HG02973 (cell line): Measurements from ENCODE around the gene SAMD11.

ENCODE experiments used
- ATAC-seq: cut with Tn5 transposase; IDR thresholded peaks from one replicate; pipeline ENCODE4 v1.9.1; 2021; ENCODE audit warnings: moderate library complexity; ENCODE audit not compliant: unreplicated experiment

SAMD11 gene

DNA sequence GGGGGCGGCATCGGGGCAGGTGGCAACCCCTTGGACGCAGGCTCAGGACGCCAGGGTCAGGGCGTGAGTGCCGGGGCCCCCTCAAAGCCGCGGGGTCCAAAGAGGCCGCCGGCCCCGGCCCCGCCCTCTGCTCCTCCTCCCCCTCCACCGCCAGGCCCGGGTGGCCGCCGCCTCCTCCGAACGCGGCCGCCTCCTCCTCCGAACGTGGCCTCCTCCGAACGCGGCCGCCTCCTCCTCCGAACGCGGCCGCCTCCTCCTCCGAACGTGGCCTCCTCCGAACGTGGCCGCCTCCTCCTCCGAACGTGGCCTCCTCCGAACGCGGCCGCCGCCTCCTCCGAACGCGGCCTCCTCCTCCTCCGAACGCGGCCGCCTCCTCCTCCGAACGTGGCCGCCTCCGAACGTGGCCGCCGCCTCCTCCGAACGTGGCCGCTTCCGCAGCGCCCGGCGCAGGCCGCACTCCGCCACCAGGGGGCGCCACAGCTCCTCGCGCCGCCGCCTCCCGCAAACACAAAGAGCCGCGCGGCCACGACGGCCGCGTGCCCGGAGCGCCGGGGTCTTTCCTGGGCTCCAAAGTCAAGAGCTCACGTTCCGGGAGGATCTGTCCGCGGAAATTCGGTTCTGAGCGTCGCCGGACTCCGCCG lies 19.3 kb upstream of the SAMD11 start:
- no peak for ATAC-seq

DNA sequence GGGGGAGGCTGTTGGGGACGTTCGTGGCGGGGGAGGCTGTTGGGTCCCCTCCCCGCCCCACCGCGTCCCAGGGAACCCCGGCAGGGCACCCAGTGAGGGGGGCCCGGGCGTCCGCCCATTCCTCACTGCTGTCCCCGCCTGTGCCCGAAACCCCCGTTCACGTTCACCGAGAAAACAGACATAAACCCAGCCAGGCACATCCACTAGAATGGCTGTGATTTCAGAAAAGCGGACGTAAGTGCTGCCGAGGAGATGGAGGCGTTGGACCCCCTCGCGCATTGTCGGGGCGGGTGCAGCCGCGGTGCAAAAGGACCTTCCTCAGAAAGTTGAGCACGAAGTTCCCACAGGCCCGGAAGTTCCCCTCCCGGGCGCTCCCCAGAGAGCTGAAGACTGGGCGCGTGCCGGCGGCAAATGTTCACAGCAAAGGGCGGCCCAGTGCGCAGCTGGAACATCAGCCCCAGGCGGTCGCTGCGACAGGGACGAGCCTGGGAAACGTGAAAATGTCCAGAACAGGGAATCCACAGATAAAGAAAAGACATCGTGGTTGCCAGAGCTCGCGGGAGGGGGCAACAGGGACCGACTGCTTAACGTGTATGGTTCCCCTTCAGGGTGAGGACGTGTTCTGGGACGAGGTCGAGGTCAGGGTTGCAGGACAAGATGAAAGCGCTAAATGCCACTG lies 18.5 kb upstream of the SAMD11 start:
- no peak for ATAC-seq

DNA sequence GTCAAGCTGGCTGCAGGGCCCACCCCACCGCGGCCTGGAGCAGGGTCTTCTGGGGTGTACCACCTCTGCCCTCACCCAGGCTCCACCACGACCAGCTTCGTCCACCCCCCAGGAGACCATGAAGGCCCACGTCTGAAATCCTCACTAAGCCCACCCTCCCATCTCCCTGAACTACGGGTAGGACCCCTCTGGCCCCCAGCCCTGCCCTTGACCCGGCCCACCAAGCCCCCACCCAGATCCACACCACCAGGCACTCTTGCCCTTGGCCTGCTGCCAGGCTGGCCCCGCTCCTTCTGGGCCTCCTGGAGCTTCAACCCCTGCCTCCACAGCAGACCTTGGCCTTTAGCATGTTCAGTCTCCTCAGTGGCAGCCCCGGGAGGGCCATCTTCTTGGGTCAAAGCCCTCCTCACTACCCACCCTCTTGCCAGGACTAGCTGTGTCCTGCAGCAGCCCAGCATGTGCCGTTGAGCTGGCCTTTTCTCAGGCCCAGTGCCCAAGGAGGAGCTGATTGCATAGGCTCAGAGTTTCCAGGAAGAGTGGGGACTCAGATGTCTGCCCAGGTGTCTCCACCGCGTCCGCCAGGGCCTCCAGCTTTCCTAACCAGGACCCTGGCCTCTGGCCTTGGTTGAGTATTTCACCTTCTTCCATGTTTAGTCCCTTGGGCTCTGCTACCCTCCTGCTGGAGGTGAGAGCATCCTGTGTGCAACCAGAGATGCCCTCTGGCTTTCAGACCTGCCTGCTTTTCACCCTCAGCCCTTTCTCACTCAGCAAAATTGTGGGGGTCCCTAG lies 17.7 kb upstream of the SAMD11 start:
- no peak for ATAC-seq

DNA sequence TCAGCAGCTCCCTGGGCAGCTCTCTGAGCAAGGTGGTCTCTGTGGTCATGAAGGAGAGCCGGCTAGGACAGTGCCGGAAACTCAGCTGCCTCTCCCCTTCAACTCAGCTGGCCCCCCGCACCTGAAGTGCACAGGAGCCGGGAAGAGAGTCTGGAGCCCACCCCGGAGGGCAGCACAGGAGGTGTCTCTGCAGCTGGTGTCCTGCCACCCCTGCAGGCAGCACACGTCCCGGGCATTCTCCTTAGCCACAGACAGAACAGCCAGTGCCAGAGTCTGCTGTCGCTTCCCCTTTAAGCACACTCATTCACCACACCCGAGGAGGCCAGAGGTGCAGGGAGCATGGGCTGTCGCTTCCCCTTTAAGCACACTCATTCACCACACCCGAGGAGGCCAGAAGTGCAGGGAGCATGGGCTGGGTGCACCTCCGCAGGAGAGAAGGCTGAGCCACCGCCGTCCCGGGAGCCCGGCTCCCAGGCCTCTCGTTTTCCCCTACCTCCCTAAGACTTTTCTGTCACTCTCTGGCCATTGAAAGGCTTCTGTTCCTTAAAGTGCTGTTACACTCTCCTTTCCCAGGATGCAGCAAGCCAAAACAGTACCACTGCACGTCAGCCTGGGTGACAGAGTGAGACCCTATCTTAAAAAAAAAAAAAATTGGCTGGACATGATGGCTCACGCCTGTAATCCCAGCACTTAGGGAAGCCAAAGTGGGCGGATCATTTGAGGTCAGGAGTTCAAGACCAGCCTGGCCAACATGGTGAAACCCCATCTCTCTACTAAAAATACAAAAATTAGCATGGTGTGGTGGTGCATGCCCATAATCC lies 16.9 kb upstream of the SAMD11 start:
- ATAC-seq: no peak

DNA sequence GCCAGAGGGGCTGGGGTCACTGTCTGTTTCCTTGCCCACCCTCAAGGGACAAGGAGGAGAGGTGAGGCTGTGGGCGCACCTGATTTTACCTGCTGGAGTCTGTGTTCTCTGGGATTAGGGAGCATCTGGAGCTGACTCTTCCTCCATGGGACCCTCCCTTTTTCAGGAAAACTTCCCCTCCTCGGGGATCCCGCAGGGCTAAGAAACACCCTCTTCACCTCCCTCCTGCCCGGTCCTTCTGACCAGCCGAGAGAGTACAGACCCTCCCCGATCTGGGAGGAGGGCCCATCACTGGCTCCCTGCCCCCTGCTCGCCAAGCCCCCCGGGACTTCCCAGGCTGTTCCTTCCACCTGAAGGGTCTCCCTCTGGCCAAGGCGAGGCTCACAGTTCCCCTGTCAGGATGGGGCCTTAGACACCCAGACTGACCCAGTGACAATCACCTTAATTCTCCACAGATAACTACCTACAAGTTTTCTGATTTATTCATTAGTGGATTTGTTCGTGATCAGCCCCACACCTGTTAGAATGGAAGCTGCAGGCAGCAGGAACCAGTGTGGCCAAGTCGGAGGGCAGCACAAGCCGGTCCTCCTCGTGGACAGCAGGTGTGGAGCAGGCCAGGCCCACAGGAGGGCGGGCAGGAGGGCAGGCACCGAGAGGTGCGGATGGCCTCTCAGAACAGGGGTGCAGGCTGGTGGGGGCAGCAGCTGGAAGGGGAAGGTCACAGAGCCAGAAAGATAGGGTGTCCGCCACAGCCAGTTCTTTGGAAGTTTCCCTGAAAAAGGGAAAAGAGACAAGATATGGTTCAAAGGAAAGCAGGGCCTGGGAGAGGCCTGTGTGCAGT lies 15.9 kb upstream of the SAMD11 start:
- ATAC-seq: no peak

DNA sequence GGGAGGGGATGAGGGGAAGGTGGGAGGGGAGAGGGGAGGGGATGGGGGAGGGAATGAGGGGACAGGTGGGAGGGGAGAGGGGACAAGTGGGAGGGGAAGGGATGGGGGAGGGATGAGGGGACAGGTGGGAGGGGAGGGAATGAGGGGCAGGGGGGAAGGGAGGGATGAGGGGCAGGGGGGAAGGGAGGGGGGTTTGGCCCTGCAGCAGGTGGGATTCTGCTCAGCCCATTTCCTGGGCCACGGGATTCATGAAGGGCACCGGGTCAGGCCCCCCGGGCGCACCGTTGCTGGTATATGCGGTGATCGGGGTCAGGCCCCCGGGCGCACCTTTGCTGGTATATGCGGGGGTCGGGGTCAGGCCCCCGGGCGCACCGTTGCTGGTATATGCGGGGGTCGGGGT lies 15.1 kb upstream of the SAMD11 start:
- no peak for ATAC-seq

DNA sequence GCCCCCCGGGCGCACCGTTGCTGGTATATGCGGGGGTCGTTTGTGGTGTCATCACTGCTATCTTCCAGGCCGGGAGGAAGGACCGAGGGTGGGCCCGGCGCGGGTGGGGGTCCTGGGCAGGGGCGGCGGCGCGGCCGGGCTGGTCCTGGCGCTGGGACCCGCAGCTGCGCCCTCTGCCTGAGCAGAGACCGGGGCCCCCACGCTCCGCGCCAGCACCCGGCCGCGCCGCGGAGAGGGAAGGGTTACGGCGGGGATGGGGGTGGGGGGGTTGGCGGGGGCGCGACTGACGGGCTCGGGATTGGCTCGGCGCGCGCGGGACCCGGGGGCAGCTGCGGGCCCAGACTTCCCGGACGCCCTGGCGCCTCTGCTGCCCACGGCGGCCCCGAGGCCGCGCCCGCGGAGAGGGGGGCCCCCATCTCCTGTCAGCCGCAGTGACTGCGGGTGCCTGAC lies 13.8 kb upstream of the SAMD11 start:
- ATAC-seq: no peak

DNA sequence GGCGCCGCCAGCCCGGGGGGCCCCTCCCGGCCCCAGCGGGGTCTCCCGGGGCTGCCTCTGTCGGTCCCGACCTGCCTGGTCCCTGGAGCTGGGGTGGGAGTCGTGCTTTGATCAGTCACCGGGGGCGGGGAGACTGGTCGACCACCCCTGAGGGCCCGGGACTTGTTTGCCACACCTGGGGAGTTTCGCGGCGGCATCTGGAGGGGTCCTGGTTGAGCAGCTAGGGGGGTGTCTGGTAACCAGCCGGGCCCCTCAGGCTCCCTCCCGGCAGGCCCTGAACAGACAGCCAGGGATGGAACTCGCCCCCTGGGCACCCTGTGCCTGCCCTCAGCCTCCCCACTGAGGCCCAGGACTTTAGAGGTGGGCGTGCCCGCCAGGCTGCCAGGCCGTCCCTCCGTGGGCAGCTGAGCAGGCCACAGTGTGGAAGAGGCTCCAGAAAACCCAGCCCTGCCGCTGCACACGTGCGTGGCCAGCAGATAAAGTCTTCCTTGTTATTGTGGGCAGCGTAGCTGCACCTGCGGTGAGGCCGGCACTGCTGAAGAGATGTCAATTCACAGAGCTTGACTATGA lies 13.3 kb upstream of the SAMD11 start:
- ATAC-seq: no peak

DNA sequence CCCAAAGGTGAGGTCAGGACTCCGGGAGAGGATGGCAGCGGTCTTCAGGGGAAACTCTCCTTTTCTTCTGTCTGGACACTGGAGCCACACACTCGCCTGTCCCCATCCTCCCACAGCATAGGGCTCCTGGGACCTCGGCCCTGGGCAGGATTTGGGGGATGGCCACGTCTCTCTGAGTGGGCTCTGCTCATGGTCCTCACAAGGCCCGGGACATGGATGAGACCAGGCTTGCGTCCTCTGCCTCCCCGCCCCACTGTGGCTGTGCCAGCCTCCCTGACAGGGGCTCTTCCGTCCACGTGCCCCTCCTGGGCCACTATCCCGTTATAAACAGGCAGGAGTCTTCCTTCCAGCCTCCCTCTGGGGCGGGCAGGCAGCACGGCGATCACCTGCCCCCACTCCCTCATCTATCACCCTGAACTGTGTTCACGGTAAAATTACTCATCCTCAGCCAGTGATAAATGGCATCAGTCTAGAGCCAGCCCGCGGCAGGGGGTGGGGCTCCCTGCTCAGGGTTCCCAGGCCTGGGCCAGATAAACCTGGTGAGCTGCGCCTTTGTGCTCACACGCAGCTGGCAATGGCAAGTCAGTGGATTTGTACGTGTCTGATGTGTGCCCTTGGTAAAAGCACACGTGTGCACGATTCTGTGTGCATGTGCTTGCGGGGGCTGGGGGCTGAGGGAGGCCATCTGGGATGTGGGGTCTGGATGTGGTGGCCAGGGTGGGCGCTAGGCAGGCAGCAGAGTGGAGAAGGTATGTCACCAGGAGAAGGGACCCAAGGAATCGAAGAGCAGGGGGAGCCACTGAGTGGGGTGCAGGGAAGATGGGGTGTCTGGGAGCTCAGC lies 12.6 kb upstream of the SAMD11 start:
- no peak for ATAC-seq

DNA sequence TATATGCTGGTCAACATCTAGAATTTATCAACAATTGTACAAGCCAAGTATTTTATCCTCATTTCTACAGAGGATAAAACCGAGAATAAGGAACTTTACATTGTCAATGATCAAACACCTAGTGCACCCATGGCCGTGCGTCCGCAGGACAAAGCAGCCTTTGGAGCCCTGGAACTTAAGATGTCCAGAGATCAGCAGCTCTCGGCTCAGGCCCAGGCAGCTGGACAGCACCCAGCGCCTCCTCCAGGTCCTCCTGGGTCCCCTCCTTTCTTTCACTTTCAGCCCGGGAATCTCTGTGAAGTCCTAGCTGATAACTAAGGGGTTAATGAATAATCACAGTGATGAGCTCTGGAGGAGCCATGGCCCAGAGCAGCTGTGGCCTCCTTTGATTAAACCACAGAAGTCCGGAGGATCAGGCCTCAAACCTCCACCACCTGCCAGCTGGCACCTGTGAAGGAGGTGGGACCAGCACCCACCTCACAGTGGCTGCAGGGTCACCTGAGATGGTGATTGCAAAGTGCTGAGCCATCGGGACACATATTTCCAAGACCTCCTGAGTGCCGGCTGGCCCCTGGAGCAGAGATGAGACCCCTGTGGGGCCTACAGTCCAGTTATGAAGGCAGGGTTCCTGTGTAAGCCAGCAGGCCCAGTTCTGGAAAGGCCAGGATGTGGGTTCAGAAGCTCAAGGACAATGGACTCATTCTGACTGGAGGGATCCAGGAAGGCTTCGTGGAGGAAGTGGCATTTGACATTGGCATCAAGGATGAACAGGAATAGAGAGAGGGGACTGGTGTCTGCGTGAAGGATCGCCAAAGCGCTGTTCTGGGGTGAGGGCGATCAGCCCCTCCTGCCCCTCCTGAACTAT lies 11.6 kb upstream of the SAMD11 start:
- no peak for ATAC-seq

DNA sequence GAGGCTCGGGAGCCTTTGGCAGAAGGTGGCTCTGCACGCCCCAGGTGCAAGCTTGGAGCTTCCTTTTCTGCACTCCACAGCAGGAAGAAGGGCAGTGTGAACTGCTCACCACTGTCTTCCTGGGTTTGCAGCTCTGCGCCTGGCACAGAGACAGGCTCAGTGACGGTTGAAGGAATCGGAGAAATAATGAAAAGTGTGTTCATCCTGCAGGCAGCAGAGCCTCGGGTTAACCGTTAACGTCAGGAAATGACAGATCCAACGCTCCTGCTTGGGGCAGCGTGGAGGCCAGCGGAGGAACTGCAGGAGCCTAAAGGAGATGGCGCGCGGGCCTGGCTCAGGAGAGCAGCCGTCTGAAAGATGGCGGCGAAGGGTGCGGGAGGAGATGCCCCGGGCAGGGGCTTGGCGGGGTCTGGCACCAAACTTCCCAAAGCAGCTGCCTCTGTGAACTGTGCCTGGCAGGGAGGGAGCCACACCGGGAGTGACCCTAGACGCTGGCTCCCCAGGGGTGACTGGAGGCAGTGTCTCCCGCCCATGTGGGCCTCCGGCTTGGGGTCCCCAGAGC lies 10.9 kb upstream of the SAMD11 start:
- no peak for ATAC-seq

DNA sequence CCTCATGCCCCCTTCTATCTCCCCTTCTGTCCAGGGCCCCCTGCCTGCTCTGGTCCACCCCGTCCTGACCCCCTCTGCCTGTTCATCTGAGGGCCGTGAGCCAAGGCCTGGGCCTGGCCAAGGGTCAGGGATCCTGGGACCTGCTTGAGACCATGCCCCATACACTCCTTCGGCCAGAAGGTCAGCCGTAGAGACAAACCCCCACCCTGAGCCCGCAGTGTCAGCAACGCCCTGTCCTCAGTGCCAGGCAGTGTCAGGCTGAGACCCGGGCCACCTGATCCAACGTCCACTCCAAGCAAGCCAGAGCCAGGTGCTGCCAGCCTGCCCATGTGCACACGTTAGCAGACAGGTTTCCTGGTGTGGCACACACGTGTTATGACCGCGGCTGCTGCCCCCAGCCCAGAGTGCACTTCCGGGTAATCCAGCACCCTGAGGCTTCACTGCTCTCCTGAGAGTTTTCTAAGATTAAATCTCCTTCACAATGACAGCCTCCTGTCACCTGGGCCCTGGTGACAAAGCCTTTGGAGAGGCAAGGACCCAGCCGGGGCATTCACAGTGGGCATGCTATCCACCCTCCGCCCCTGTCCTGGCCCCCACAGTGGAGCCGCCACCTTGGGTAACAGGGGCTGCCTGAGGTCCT lies 10.1 kb upstream of the SAMD11 start:
- ATAC-seq: no peak

DNA sequence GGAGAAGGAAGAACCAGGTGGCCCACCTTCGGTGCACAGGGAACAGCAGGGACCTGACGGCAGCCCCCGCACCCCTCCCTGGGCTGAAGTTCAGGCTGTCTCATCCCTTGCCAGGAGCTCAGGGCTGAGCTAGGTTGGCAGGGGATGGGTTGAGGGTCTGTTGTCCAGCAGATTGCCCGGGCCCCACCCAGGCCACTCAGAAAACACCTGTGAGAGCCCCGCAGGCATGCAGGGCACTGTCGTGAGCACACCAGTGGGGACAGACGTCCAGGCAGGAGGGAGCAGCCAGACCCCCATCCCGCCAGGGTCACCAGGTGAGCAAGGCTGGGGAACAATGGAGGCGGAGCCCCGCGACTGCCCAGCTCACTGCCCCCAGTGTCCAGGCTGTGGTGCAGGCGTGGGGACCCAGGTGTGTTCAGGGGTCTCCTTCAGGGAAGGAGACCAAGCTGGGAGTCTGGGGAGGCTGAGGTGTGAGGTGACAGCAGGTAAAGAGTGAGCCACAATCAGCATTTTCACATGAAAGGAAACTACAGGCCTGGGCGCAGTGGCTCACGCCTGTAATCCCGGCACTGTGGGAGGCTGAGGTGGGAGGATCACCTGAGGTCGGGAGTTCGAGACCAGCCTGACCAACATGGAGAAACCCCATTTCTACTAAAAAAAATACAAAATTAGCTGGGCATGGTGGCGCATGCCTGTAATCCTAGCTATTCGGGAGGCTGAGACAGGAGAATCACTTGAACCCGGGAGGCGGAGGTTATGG lies 9.4 kb upstream of the SAMD11 start:
- no peak for ATAC-seq

DNA sequence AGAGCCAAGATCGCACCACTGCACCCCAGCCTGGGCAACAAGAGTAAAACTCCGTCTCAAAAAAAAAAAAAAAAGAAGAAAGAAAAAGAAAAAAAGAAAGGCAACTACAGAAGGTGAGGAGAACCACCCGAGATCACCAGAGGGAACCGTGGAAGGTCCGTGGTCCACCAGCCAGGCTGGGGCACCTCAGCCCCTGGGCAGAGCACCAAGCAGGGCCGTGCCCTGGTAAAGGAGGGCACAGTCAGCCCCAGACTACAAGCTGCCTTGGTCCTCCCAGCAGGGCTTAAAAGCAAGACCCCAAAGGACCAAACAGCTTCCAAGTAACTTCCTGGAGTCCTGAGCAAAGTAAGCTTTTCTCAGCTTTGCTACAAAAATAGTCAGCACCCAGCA lies 8.8 kb upstream of the SAMD11 start:
- ATAC-seq: no peak

DNA sequence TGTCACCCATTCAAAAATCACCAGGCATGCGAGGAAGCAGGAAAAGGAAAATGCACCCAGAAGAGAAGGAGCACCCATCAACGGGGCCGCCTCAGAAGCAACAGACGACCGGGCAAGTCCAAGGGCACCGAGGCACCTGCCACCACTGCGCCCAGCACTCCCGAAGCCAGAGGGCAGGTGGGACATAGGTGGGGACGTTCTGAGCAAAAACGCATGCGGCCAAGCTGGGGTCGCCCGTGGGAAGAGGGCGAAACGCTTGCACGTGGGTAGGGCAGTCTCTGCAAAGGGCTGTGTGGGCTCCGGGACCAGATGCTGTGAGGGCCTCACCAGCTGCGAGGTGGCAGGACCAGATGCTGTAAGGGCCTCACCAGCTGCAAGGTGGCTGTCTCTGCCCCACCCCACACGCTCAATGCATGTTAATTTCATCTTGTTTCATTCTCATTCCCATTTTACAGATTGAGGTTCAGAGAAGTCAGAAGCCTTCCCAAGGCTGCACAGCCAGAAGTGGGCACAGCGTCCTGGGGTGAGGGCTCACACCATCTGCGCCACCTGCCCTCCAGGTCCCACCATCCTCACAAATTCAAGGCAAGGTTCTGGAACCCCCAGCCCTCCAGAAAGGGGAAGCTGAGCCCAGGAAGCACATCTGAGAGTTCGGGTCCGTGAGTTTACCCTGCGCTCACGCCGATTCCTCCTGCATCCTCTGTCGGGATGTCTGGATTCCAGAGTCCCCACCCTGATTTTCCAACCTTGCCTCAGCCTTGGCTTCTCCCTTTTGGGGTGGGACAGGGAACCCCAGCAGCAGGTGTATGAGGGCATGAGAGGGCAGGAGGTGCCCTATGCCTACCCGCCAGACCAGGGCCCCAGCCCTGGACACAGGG lies 8.2 kb upstream of the SAMD11 start:
- no peak for ATAC-seq
